Colonic mucosa (tissue), 4 donors: Measurements from ENCODE around the gene VSTM2B. TPM values are rescaled to one million over a fixed set of nuclear protein-coding genes. Genes with fewer than 3 reads are reported as not detected.

Experiments
- DNase-seq: peaks from one replicate; pipeline ENCODE4 v3.0.0-alpha.2; 2020
- H3K27ac ChIP-seq: fragments of 200-600 bp; one replicate; pipeline ENCODE4 v1.8.0; 2021
- H3K27me3 ChIP-seq: fragments of 200-600 bp; one replicate; pipeline ENCODE4 v1.8.0; 2021
- H3K36me3 ChIP-seq: fragments of 200-600 bp; one replicate; pipeline ENCODE4 v1.8.0; 2021
- H3K4me1 ChIP-seq: fragments of 200-600 bp; one replicate; pipeline ENCODE4 v1.8.0; 2021; ENCODE audit warnings: mild to moderate bottlenecking
- H3K4me3 ChIP-seq: fragments of 200-600 bp; one replicate; pipeline ENCODE4 v1.8.0; 2021
- H3K9ac ChIP-seq, 2 donors: one replicate each; pipeline ENCODE4 v1.7.0; 2013; ENCODE audit warnings: control low read depth in 2 of 2, low read depth in 2 of 2, low read length in 2 of 2
- H3K9me3 ChIP-seq: fragments of 200-600 bp; one replicate; pipeline ENCODE4 v1.8.0; 2021
- intact Hi-C: fragments of 100-400 bp; cut with DNase I; formaldehyde crosslinking; loops from one replicate; pipeline ENCODE4 v1.14.1; 2022
- total RNA-seq, 2 donors: library from RNA; stranded (reverse); fragmentation: NEBNext Ultra II Directional in 1 of 2; extraction: Animal tissue kit (Norgen Biotek cat#: 25700) in 1 of 2; gene quantifications; one replicate each; pipeline ENCODE4 v1.2.1, GENCODE V29; 2021
- TF ChIP-seq, protein P1 (sequence below): fragments of 200-600 bp; IDR thresholded peaks from one replicate; pipeline ENCODE4 v1.8.0; 2022; ENCODE audit warnings: antibody characterized with exemption, mild to moderate bottlenecking
- donor health status: healthy.
- donor health status: DM: no; HTN: no; CAD: no.
- donor health status: DM: no; HTN: no; CAD: no.

The VSTM2B gene
- total RNA-seq, 2 donors from 2014 or later, result not detected

DNA sequence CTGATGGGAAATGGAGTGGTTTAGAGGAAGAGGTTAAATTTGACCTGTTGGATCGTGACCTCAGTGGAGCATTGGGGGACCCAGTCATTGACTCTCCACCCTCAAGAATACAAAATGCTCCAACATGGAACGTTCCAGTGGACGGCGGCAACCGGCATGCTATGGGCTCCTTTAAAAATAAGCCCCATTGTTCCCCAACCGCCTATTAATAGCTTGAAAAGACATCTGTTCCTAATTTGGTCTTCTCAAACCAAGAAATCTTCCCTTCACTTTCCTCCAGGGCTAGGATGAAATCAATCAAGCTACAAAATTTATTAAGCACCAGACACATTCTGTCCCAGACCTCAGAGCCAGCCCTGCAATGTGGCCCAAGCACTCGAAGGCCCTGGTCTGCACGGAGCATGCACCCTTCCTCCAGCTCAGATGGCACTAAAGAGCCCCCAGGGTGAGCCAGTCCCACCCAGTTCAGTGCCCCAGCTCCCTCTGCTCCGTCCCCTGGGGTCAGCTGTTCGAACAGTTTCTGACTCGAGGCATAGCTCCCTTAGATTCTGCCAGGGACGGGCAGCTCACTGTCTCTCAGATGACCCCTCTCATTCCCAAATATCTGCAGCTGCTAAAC is 22.5 kb upstream of the VSTM2B start:
- TF ChIP-seq, protein P1, sequence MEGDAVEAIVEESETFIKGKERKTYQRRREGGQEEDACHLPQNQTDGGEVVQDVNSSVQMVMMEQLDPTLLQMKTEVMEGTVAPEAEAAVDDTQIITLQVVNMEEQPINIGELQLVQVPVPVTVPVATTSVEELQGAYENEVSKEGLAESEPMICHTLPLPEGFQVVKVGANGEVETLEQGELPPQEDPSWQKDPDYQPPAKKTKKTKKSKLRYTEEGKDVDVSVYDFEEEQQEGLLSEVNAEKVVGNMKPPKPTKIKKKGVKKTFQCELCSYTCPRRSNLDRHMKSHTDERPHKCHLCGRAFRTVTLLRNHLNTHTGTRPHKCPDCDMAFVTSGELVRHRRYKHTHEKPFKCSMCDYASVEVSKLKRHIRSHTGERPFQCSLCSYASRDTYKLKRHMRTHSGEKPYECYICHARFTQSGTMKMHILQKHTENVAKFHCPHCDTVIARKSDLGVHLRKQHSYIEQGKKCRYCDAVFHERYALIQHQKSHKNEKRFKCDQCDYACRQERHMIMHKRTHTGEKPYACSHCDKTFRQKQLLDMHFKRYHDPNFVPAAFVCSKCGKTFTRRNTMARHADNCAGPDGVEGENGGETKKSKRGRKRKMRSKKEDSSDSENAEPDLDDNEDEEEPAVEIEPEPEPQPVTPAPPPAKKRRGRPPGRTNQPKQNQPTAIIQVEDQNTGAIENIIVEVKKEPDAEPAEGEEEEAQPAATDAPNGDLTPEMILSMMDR, result no peak
- Histone ChIP-seq H3K9ac (no peak overlapping the region), H3K36me3 (no peaks in the 10 kb centered on the region), H3K27me3 (no peaks in the 10 kb centered on the region), H3K4me1 (no peaks in the 10 kb centered on the region), H3K9me3 (no peaks in the 10 kb centered on the region), H3K4me3 (no peak overlapping the region), H3K27ac (no peak overlapping the region)
- intact Hi-C loops, result no loop called here
- DNase-seq, result no peak

DNA sequence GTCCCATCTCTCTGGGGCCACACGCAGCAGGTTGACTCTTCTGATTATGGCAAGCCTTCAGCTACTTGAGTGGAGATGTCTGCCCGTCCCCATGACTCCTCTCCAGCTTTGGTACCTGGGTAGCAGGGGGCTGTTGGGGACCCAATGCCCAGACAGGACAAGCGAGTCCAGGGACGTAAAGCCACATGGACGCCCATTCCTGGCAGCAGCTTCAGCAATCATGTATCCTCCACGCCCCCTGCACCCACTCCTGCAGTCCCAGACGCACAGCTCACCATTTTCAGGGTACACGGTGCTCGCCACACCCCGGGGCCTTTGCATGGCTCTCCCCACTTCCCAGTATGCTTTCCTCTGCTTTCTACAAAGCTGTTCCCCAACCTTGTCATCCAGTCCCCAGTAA is 22.0 kb upstream of the VSTM2B start:
- Histone ChIP-seq H3K27me3 (no peaks in the 10 kb centered on the region), H3K27ac (no peak overlapping the region), H3K9ac (no peak overlapping the region), H3K4me1 (no peaks in the 10 kb centered on the region), H3K36me3 (no peaks in the 10 kb centered on the region), H3K9me3 (no peaks in the 10 kb centered on the region), H3K4me3 (no peak overlapping the region)
- intact Hi-C loops, result no loop called here
- TF ChIP-seq, protein P1, result no peak
- DNase-seq, result no peak

DNA sequence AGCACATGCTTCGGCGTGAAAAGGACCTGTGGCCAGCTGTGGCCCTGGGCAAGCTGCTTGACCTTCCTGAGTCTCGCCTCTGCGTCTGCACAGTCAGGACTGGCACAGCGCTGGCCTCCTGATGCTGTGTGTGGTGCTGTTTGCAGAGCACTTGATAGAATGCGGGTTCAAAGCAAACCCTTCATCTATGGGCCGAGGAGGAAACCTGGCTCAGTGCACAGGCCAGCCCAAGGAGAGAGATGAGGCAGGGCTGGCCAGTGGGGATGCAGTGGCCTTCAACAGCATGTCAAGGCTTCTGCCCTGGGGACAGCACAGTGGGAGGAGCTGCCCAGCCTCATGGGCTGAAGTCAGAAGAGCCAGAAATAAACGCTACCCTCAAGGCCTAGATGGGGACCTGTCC is 21.3 kb upstream of the VSTM2B start:
- Histone ChIP-seq H3K27me3 (no peaks in the 10 kb centered on the region), H3K9me3 (no peaks in the 10 kb centered on the region), H3K4me1 (no peaks in the 10 kb centered on the region), H3K4me3 (no peak overlapping the region), H3K27ac (no peak overlapping the region), H3K9ac (no peak overlapping the region), H3K36me3 (no peaks in the 10 kb centered on the region)
- intact Hi-C loops, result no loop called here
- DNase-seq, result no peak
- TF ChIP-seq, protein P1, result no peak

DNA sequence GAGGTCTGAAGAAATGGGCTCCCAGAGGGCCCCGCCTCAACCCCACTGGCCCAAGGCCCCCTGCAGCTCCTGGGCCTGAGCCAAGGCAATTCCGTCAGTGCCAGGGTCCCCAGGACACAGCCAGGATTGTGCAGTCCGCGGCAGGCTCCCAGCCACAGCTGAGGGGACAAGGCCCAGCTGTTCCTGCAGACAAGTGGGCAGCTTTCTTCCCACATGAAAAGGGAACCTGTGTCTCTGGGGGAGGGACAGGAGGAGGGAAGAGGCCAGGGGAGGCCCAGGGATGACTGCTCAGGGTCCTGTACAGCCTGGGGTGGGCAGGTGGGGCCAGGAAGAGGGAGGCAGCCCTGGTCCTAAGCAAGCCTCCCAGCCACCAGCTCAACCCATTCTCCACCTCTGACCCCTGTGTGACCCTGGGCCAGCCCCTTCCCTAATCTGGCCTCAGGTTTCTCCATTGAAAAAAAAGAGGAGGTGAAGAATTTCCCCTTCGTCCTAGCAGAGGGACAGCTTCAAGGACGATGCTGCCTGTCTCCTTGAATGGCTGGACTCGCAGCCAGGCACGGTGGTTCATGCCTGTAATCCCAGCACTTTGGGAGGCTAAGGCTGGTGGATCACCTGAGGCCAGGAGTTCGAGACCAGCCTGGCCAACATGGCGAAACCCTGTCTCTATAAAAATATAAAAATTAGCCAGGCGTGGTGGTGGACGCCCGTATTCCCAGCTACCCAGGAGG is 20.5 kb upstream of the VSTM2B start:
- no peaks in the 10 kb centered on the region for H3K9me3 ChIP-seq
- DNase-seq, result no peak
- H3K27ac ChIP-seq, result no peak overlapping the region
- H3K27me3 ChIP-seq, result no peaks in the 10 kb centered on the region
- no peak overlapping the region for H3K9ac ChIP-seq
- H3K4me1 ChIP-seq, result no peaks in the 10 kb centered on the region
- TF ChIP-seq, protein P1, result no peak
- intact Hi-C loops, result no loop called here
- no peak overlapping the region for H3K4me3 ChIP-seq
- no peaks in the 10 kb centered on the region for H3K36me3 ChIP-seq

DNA sequence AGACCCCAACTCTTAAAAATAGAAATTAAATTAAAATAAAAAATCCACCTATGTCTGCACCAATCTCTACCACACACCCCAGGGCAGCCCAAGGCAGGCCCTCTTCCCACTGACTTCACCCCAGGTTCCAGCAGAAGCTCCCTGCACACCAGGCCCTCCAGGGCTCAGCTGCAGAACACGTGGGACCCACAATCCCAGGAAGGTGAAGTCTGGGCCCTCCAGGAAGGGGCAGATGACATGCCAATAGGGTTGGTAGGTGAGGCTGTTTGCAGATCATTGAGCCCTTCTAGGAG is 19.2 kb upstream of the VSTM2B start:
- Histone ChIP-seq H3K27me3 (no peaks in the 10 kb centered on the region), H3K9ac (no peak overlapping the region), H3K4me1 (no peaks in the 10 kb centered on the region), H3K4me3 (no peak overlapping the region), H3K27ac (no peak overlapping the region), H3K9me3 (no peaks in the 10 kb centered on the region), H3K36me3 (no peaks in the 10 kb centered on the region)
- TF ChIP-seq, protein P1, result no peak
- no peak for DNase-seq
- intact Hi-C loops, result no loop called here
